Smooth muscle cell (in vitro differentiated cells): ENCODE measurements around the gene KRT2. TPM values are rescaled to one million over a fixed set of nuclear protein-coding genes. Genes with fewer than 3 reads are reported as not detected.

Experiments used
- DNase-seq: peaks from one replicate; lab custom pipeline; 2025; ENCODE audit not compliant: unreplicated experiment; lab: John Stamatoyannopoulos, UW
- H2AFZ ChIP-seq: fragments of 200-600 bp; sonication (generic); 2 replicates; pipeline ENCODE4 v1.6.0; 2016; ENCODE audit warnings: antibody characterized with exemption, low read depth, mild to moderate bottlenecking
- H3F3A ChIP-seq: fragments of 200-600 bp; sonication (generic); 2 replicates; pipeline ENCODE4 v1.6.0; 2017; ENCODE audit warnings: antibody characterized with exemption, low read depth
- H3K27ac ChIP-seq: fragments of 200-600 bp; sonication (generic); 2 replicates; pipeline ENCODE4 v1.5.1; 2016; ENCODE audit warnings: low read depth, mild to moderate bottlenecking
- H3K27me3 ChIP-seq: fragments of 200-600 bp; sonication (generic); 2 replicates; pipeline ENCODE4 v1.6.1; 2016; ENCODE audit warnings: low read depth, mild to moderate bottlenecking
- H3K36me3 ChIP-seq: fragments of 200-600 bp; sonication (generic); 2 replicates; pipeline ENCODE4 v1.5.1; 2016; ENCODE audit warnings: low read depth
- H3K4me1 ChIP-seq: fragments of 200-600 bp; sonication (generic); 2 replicates; pipeline ENCODE4 v1.5.1; 2016; ENCODE audit warnings: low read depth
- H3K4me2 ChIP-seq: fragments of 200-600 bp; sonication (generic); 2 replicates; pipeline ENCODE4 v1.6.0; 2016; ENCODE audit warnings: mild to moderate bottlenecking
- H3K4me3 ChIP-seq: fragments of 200-600 bp; sonication (generic); 2 replicates; pipeline ENCODE4 v1.5.1; 2016; ENCODE audit warnings: mild to moderate bottlenecking
- H3K79me2 ChIP-seq: fragments of 200-600 bp; sonication (generic); 2 replicates; pipeline ENCODE4 v1.6.0; 2016; ENCODE audit warnings: low read depth, mild to moderate bottlenecking
- H3K9ac ChIP-seq: fragments of 200-600 bp; sonication (generic); 2 replicates; pipeline ENCODE4 v1.6.0; 2016; ENCODE audit warnings: low read depth
- H3K9me3 ChIP-seq: fragments of 200-600 bp; sonication (generic); replicated peaks from 2 replicates; pipeline ENCODE4 v1.5.1; 2016; ENCODE audit warnings: low read depth
- H4K20me1 ChIP-seq: fragments of 200-600 bp; sonication (generic); 2 replicates; pipeline ENCODE4 v1.6.0; 2016; ENCODE audit warnings: low read depth
- CTCF ChIP-seq: fragments of 200-600 bp; sonication (generic); IDR thresholded peaks from 2 replicates; pipeline ENCODE4 v1.5.1; 2017; ENCODE audit warnings: borderline replicate concordance, mild to moderate bottlenecking, antibody characterized with exemption; ENCODE audit not compliant: insufficient read depth, poor library complexity, severe bottlenecking
- WGBS: methylation state at CpG from one replicate; pipeline ENCODE4 v1.1.7; 2016; ENCODE audit warnings: low lambda C conversion rate; 5-methylcytosine and 5-hydroxymethylcytosine counted together
- polyA plus RNA-seq: library from polyadenylated mRNA; unstranded; fragments of >200 nt; fragmentation: Nextera tagmentation; extraction: Ambion mirVana; gene quantifications from 2 replicates; pipeline ENCODE4 v1.2.1, GENCODE V29; 2016
- total RNA-seq: library from RNA; depleted of rRNA; stranded (reverse); fragments of >200 nt; gene quantifications from 2 replicates; pipeline ENCODE4 v1.2.3, GENCODE V29; 2014

Gene KRT2
- total and polyA plus RNA-seq, 2 experiments from 2014 or later, result not detected

DNA sequence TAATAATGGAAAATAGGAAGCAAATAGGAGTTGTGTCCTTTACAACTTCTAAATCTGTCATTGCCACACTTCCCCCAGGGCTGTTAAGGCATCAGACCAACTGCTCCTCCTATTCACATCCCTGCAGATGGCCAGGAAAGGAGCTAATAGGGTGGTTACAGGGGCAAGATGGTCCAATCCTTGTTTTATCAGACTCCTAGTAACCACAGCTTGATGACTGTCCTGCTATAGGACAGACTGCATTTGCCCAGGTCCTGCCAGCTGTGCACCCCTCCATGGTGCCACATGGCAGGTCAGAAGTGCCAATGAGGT is 10.9 kb upstream of the KRT2 start:
- no peaks in the 10 kb centered on the region for H3K79me2 ChIP-seq
- TF ChIP-seq CTCF, result no peak
- H3K36me3 ChIP-seq, result no peaks in the 10 kb centered on the region
- no peaks in the 10 kb centered on the region for H3K4me1 ChIP-seq
- no peaks in the 10 kb centered on the region for H3F3A ChIP-seq
- peaks cover 69% of the 10 kb centered on the region for H3K27me3 ChIP-seq
- DNase-seq, result no peak
- H2AFZ ChIP-seq, result no peak overlapping the region
- no peaks in the 10 kb centered on the region for H4K20me1 ChIP-seq
- no peak overlapping the region for H3K4me3 ChIP-seq
- H3K27ac ChIP-seq, result no peak overlapping the region
- H3K9me3 ChIP-seq, result no peaks in the 10 kb centered on the region
- no peak overlapping the region for H3K4me2 ChIP-seq
- H3K9ac ChIP-seq, result no peak overlapping the region

GRCh38 chr12:52662093-52662917 is 10.3 kb upstream of the KRT2 start:
- WGBS, result 87% methylated on average over 10 of the region's 10 CpGs
- Histone ChIP-seq H4K20me1 (no peaks in the 10 kb centered on the region), H3F3A (no peaks in the 10 kb centered on the region), H3K9ac (no peak overlapping the region), H3K4me1 (no peaks in the 10 kb centered on the region), H3K27ac (no peak overlapping the region), H3K9me3 (no peaks in the 10 kb centered on the region), H3K27me3 (peaks cover 70% of the 10 kb centered on the region), H3K79me2 (no peaks in the 10 kb centered on the region), H2AFZ (no peak overlapping the region), H3K4me2 (no peak overlapping the region), H3K4me3 (no peak overlapping the region), H3K36me3 (no peaks in the 10 kb centered on the region)
- DNase-seq, result no peak
- no peak for TF ChIP-seq CTCF

DNA sequence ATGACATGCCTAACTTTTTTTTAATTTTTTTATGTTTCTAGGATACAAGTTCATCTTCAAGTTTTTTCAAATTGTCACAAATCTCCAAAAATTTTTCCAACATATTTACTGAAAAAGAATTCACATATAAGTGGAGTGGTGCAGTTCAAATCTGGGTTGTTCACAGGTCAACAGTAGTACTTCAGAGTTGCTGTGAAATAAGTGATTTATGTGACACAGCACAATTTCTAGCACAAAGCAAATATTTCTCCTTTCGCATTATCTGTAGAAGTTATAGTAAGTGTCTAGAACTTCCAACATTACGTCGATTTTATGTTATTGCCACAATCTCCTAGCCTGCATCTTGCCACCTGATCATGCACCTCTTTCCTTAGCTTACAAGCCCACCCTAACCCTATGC is 9.7 kb upstream of the KRT2 start:
- Histone ChIP-seq H3K4me3 (no peak overlapping the region), H3K27ac (no peak overlapping the region), H3K79me2 (no peaks in the 10 kb centered on the region), H4K20me1 (no peaks in the 10 kb centered on the region), H3K36me3 (no peaks in the 10 kb centered on the region), H3K4me2 (no peak overlapping the region), H3K27me3 (peaks cover 70% of the 10 kb centered on the region), H3K9ac (no peak overlapping the region), H3K9me3 (no peaks in the 10 kb centered on the region), H2AFZ (no peak overlapping the region), H3K4me1 (no peaks in the 10 kb centered on the region), H3F3A (no peaks in the 10 kb centered on the region)
- no peak for TF ChIP-seq CTCF
- 94% methylated on average over 3 of the region's 3 CpGs for WGBS
- DNase-seq, result no peak

- Histone ChIP-seq H3K9me3 (no peaks in the 10 kb centered on the region), H3K4me2 (no peak overlapping the region), H3K36me3 (no peaks in the 10 kb centered on the region), H3K27ac (no peak overlapping the region), H3K27me3 (peaks cover 63% of the 10 kb centered on the region), H3K4me3 (no peak overlapping the region), H3K4me1 (no peaks in the 10 kb centered on the region), H2AFZ (no peak overlapping the region), H3K79me2 (no peaks in the 10 kb centered on the region), H3K9ac (no peak overlapping the region), H3F3A (no peaks in the 10 kb centered on the region), H4K20me1 (no peaks in the 10 kb centered on the region)
- no peak for TF ChIP-seq CTCF
- DNase-seq, result no peak
- 83% methylated on average over 3 of the region's 3 CpGs for WGBS
Observed at GRCh38 chr12:52660934-52661499, 9.0 kb upstream of the KRT2 start.
